Measurements from ENCODE around the gene SVOPL.

The SVOPL gene

GRCh38 chr7:138606236-138606635 is 94.9 kb downstream of the SVOPL start:
- Histone ChIP-seq H3K27me3 (replicated peaks in 2 of 5; ENCODE audit: control insufficient read depth in 4 of 5, insufficient read depth in 5 of 5, low read length in 4 of 5) (no peaks in the 10 kb centered on the region), H3K4me1 (ENCODE audit: control extremely low read depth in 1 of 4, control insufficient read depth in 4 of 4, insufficient read depth in 4 of 4, low read length in 3 of 4) (peaks cover 6 to 66% (median 42%) of the 10 kb centered on the region in 4 experiments), H3K27ac (ENCODE audit: insufficient read depth in 1 of 2, low read depth in 1 of 2, low read length in 2 of 2, poor library complexity in 1 of 2, severe bottlenecking in 2 of 2) (no peak overlapping the region), H3K9me3 (ENCODE audit: control extremely low read depth in 1 of 5, control insufficient read depth in 4 of 5, insufficient read depth in 2 of 5, low read depth in 1 of 5, low read length in 4 of 5) (peaks cover 0 to 2% (median 0%) of the 10 kb centered on the region in 5 experiments), H3K4me3 (ENCODE audit: control insufficient read depth in 1 of 7, extremely low read depth in 1 of 7, insufficient read depth in 4 of 7, low read depth in 2 of 7, low read length in 6 of 7) (no peak overlapping the region), H3K36me3 (ENCODE audit: control insufficient read depth in 4 of 4, insufficient read depth in 4 of 4, low read length in 3 of 4) (no peaks in the 10 kb centered on the region)
- 100% methylated on average over 2 of the region's 3 CpGs for WGBS (ENCODE audit: insufficient coverage)
- ChIA-PET CTCF (interaction anchor here (0.6 to 1.1 kb wide), 4 partner anchors 99 to 326 kb away, joined by 3 to 4 read pairs (median 3); no protein-coding TSS in a partner anchor), POLR2A (no interaction called here)
- peak in 2 of 3 donors; percentile 26 to 36 for DNase-seq

- no peak overlapping the region for H3K4me3 ChIP-seq (ENCODE audit: control insufficient read depth in 1 of 7, extremely low read depth in 1 of 7, insufficient read depth in 4 of 7, low read depth in 2 of 7, low read length in 6 of 7)
- no peak overlapping the region for H3K27ac ChIP-seq (ENCODE audit: insufficient read depth in 1 of 2, low read depth in 1 of 2, low read length in 2 of 2, poor library complexity in 1 of 2, severe bottlenecking in 2 of 2)
- 93% methylated on average over 5 of the region's 8 CpGs for WGBS (ENCODE audit: insufficient coverage)
- H3K4me1 ChIP-seq (ENCODE audit: control extremely low read depth in 1 of 4, control insufficient read depth in 4 of 4, insufficient read depth in 4 of 4, low read length in 3 of 4) = peaks cover 3 to 59% (median 38%) of the 10 kb centered on the region in 4 experiments
- H3K9me3 ChIP-seq (ENCODE audit: control extremely low read depth in 1 of 5, control insufficient read depth in 4 of 5, insufficient read depth in 2 of 5, low read depth in 1 of 5, low read length in 4 of 5) = peaks cover 0 to 2% (median 0%) of the 10 kb centered on the region in 5 experiments
- peak in 2 of 3 donors; percentile 49 to 62 for DNase-seq
- ChIA-PET POLR2A (no interaction called here), CTCF (interaction anchor here (1.1 to 1.3 kb wide), 2 partner anchors 21 to 37 kb away, joined by 3 to 4 read pairs; no protein-coding TSS in a partner anchor)
- no peaks in the 10 kb centered on the region for H3K27me3 ChIP-seq (replicated peaks in 2 of 5; ENCODE audit: control insufficient read depth in 4 of 5, insufficient read depth in 5 of 5, low read length in 4 of 5)
- no peaks in the 10 kb centered on the region for H3K36me3 ChIP-seq (ENCODE audit: control insufficient read depth in 4 of 4, insufficient read depth in 4 of 4, low read length in 3 of 4)
These were observed 97.4 kb downstream of the SVOPL start for GRCh38 chr7:138603549-138604318.

- Histone ChIP-seq H3K36me3 (ENCODE audit: control insufficient read depth in 4 of 4, insufficient read depth in 4 of 4, low read length in 3 of 4) (no peaks in the 10 kb centered on the region), H3K4me1 (ENCODE audit: control extremely low read depth in 1 of 4, control insufficient read depth in 4 of 4, insufficient read depth in 4 of 4, low read length in 3 of 4) (peaks cover 3 to 48% (median 27%) of the 10 kb centered on the region in 4 experiments), H3K27me3 (replicated peaks in 2 of 5; ENCODE audit: control insufficient read depth in 4 of 5, insufficient read depth in 5 of 5, low read length in 4 of 5) (no peaks in the 10 kb centered on the region), H3K4me3 (ENCODE audit: control insufficient read depth in 1 of 7, extremely low read depth in 1 of 7, insufficient read depth in 4 of 7, low read depth in 2 of 7, low read length in 6 of 7) (no peak overlapping the region), H3K27ac (ENCODE audit: insufficient read depth in 1 of 2, low read depth in 1 of 2, low read length in 2 of 2, poor library complexity in 1 of 2, severe bottlenecking in 2 of 2) (no peak overlapping the region), H3K9me3 (ENCODE audit: control extremely low read depth in 1 of 5, control insufficient read depth in 4 of 5, insufficient read depth in 2 of 5, low read depth in 1 of 5, low read length in 4 of 5) (peaks cover 0 to 2% (median 0%) of the 10 kb centered on the region in 5 experiments)
- ChIA-PET CTCF (interaction anchor here (1.3 kb wide), 1 partner anchor 137 kb away, joined by 4 read pairs; no protein-coding TSS in a partner anchor), POLR2A (no interaction called here)
- 0% methylated on average over 1 of the region's 1 CpG for WGBS (ENCODE audit: insufficient coverage)
- DNase-seq = peak; percentile 29 to 71 (median 68)
These were observed 98.7 kb downstream of the SVOPL start for GRCh38 chr7:138602451-138602850.

GRCh38 chr7:138595454-138595853 is 105.7 kb downstream of the SVOPL start:
- Histone ChIP-seq H3K4me3 (ENCODE audit: control insufficient read depth in 1 of 7, extremely low read depth in 1 of 7, insufficient read depth in 4 of 7, low read depth in 2 of 7, low read length in 6 of 7) (no peak overlapping the region), H3K36me3 (ENCODE audit: control insufficient read depth in 4 of 4, insufficient read depth in 4 of 4, low read length in 3 of 4) (peaks cover 0 to 4% (median 2%) of the 10 kb centered on the region in 4 experiments), H3K9me3 (ENCODE audit: control extremely low read depth in 1 of 5, control insufficient read depth in 4 of 5, insufficient read depth in 2 of 5, low read depth in 1 of 5, low read length in 4 of 5) (no peaks in the 10 kb centered on the region), H3K27me3 (replicated peaks in 2 of 5; ENCODE audit: control insufficient read depth in 4 of 5, insufficient read depth in 5 of 5, low read length in 4 of 5) (no peaks in the 10 kb centered on the region), H3K4me1 (ENCODE audit: control extremely low read depth in 1 of 4, control insufficient read depth in 4 of 4, insufficient read depth in 4 of 4, low read length in 3 of 4) (peaks cover 0 to 2% (median 0%) of the 10 kb centered on the region in 4 experiments), H3K27ac (ENCODE audit: insufficient read depth in 1 of 2, low read depth in 1 of 2, low read length in 2 of 2, poor library complexity in 1 of 2, severe bottlenecking in 2 of 2) (no peak overlapping the region)
- POLR2A ChIA-PET = no interaction called here
- DNase-seq = no peak
- CTCF ChIA-PET = no interaction called here
- WGBS (ENCODE audit: insufficient coverage) = 100% methylated on average over 1 of the region's 2 CpGs

- ChIA-PET POLR2A (no interaction called here), CTCF (interaction anchor here (1.3 kb wide), 1 partner anchor 149 kb away, joined by 3 read pairs; no protein-coding TSS in a partner anchor)
- 86% methylated on average over 1 of the region's 1 CpG for WGBS (ENCODE audit: insufficient coverage)
- Histone ChIP-seq H3K36me3 (ENCODE audit: control insufficient read depth in 4 of 4, insufficient read depth in 4 of 4, low read length in 3 of 4) (peaks cover 0 to 23% (median 8%) of the 10 kb centered on the region in 4 experiments), H3K27ac (ENCODE audit: insufficient read depth in 1 of 2, low read depth in 1 of 2, low read length in 2 of 2, poor library complexity in 1 of 2, severe bottlenecking in 2 of 2) (no peak overlapping the region), H3K4me1 (ENCODE audit: control extremely low read depth in 1 of 4, control insufficient read depth in 4 of 4, insufficient read depth in 4 of 4, low read length in 3 of 4) (peaks cover 0 to 7% (median 0%) of the 10 kb centered on the region in 4 experiments), H3K9me3 (ENCODE audit: control extremely low read depth in 1 of 5, control insufficient read depth in 4 of 5, insufficient read depth in 2 of 5, low read depth in 1 of 5, low read length in 4 of 5) (no peaks in the 10 kb centered on the region), H3K4me3 (ENCODE audit: control insufficient read depth in 1 of 7, extremely low read depth in 1 of 7, insufficient read depth in 4 of 7, low read depth in 2 of 7, low read length in 6 of 7) (no peak overlapping the region), H3K27me3 (replicated peaks in 2 of 5; ENCODE audit: control insufficient read depth in 4 of 5, insufficient read depth in 5 of 5, low read length in 4 of 5) (no peaks in the 10 kb centered on the region)
- no peak for DNase-seq
These were observed 111.0 kb downstream of the SVOPL start for GRCh38 chr7:138590154-138590553.

GRCh38 chr7:138588986-138589385 is 112.2 kb downstream of the SVOPL start:
- POLR2A ChIA-PET = no interaction called here
- peaks cover 0 to 7% (median 1%) of the 10 kb centered on the region in 4 experiments for H3K4me1 ChIP-seq (ENCODE audit: control extremely low read depth in 1 of 4, control insufficient read depth in 4 of 4, insufficient read depth in 4 of 4, low read length in 3 of 4)
- CTCF ChIA-PET = interaction anchor here (0.5 to 1.3 kb wide), 3 partner anchors 19 to 171 kb away, joined by 3 to 4 read pairs (median 3); no protein-coding TSS in a partner anchor
- DNase-seq = no peak
- no peak overlapping the region for H3K4me3 ChIP-seq (ENCODE audit: control insufficient read depth in 1 of 7, extremely low read depth in 1 of 7, insufficient read depth in 4 of 7, low read depth in 2 of 7, low read length in 6 of 7)
- no peaks in the 10 kb centered on the region for H3K9me3 ChIP-seq (ENCODE audit: control extremely low read depth in 1 of 5, control insufficient read depth in 4 of 5, insufficient read depth in 2 of 5, low read depth in 1 of 5, low read length in 4 of 5)
- H3K27me3 ChIP-seq (replicated peaks in 2 of 5; ENCODE audit: control insufficient read depth in 4 of 5, insufficient read depth in 5 of 5, low read length in 4 of 5) = no peaks in the 10 kb centered on the region
- WGBS (ENCODE audit: insufficient coverage) = no CpG with 5 or more reads among the region's 2 CpGs
- H3K36me3 ChIP-seq (ENCODE audit: control insufficient read depth in 4 of 4, insufficient read depth in 4 of 4, low read length in 3 of 4) = peaks cover under 1 to 34% (median 17%) of the 10 kb centered on the region in 4 experiments
- no peak overlapping the region for H3K27ac ChIP-seq (ENCODE audit: insufficient read depth in 1 of 2, low read depth in 1 of 2, low read length in 2 of 2, poor library complexity in 1 of 2, severe bottlenecking in 2 of 2)

- no peak for DNase-seq
- Histone ChIP-seq H3K4me1 (ENCODE audit: control extremely low read depth in 1 of 4, control insufficient read depth in 4 of 4, insufficient read depth in 4 of 4, low read length in 3 of 4) (peaks cover 0 to 7% (median 1%) of the 10 kb centered on the region in 4 experiments), H3K27me3 (replicated peaks in 2 of 5; ENCODE audit: control insufficient read depth in 4 of 5, insufficient read depth in 5 of 5, low read length in 4 of 5) (no peaks in the 10 kb centered on the region), H3K36me3 (ENCODE audit: control insufficient read depth in 4 of 4, insufficient read depth in 4 of 4, low read length in 3 of 4) (peaks cover 10 to 46% (median 23%) of the 10 kb centered on the region in 4 experiments), H3K9me3 (ENCODE audit: control extremely low read depth in 1 of 5, control insufficient read depth in 4 of 5, insufficient read depth in 2 of 5, low read depth in 1 of 5, low read length in 4 of 5) (no peaks in the 10 kb centered on the region), H3K27ac (ENCODE audit: insufficient read depth in 1 of 2, low read depth in 1 of 2, low read length in 2 of 2, poor library complexity in 1 of 2, severe bottlenecking in 2 of 2) (peak overlapping the region in 1 of 2 experiments; percentile 52), H3K4me3 (ENCODE audit: control insufficient read depth in 1 of 7, extremely low read depth in 1 of 7, insufficient read depth in 4 of 7, low read depth in 2 of 7, low read length in 6 of 7) (no peak overlapping the region)
- POLR2A ChIA-PET = no interaction called here
- CTCF ChIA-PET = interaction anchor here (1.0 to 1.6 kb wide), 3 partner anchors 9 to 151 kb away, joined by 3 to 7 read pairs (median 3); no protein-coding TSS in a partner anchor
- WGBS (ENCODE audit: insufficient coverage) = 88% methylated on average over 3 of the region's 4 CpGs
These were observed 113.7 kb downstream of the SVOPL start for GRCh38 chr7:138587485-138587884.
